Astrocyte (in vitro differentiated cells and primary cell): Measurements from ENCODE around the gene SSUH2. TPM values are rescaled to one million over a fixed set of nuclear protein-coding genes. Genes with fewer than 3 reads are reported as not detected.

Experiments used
- DNase-seq: peaks from one replicate; pipeline ENCODE4 v3.0.0-alpha.2; 2010; ENCODE audit warnings: low read depth
- FAIRE-seq: peaks from 2 replicates; lab custom pipeline; 2011; peaks lifted over from hg19 to GRCh38; lab: Jason Lieb, UNC
- H2AFZ ChIP-seq: 2 replicates; pipeline ENCODE4 v1.6.0; 2012; ENCODE audit warnings: low read depth, low read length, inconsistent platforms
- H3K27ac ChIP-seq: 2 replicates; pipeline ENCODE4 v1.5.1; 2011; ENCODE audit warnings: low read depth, low read length, inconsistent platforms
- H3K27me3 ChIP-seq: 2 replicates; pipeline ENCODE4 v1.6.0; 2011; ENCODE audit warnings: low read length, inconsistent platforms; ENCODE audit not compliant: insufficient read depth
- H3K36me3 ChIP-seq: 2 replicates; pipeline ENCODE4 v1.5.1; 2011; ENCODE audit warnings: low read length, inconsistent platforms; ENCODE audit not compliant: insufficient read depth
- H3K4me1 ChIP-seq: 2 replicates; pipeline ENCODE4 v1.5.1; 2011; ENCODE audit warnings: low read length, inconsistent platforms; ENCODE audit not compliant: insufficient read depth
- H3K4me2 ChIP-seq: 2 replicates; pipeline ENCODE4 v1.6.0; 2012; ENCODE audit warnings: low read length, inconsistent platforms
- H3K4me3 ChIP-seq: 2 replicates; pipeline ENCODE4 v1.5.1; 2011; ENCODE audit warnings: low read depth, mild to moderate bottlenecking, low read length, inconsistent platforms; ENCODE audit not compliant: insufficient read depth
- H3K79me2 ChIP-seq: 2 replicates; pipeline ENCODE4 v1.6.0; 2012; ENCODE audit warnings: mild to moderate bottlenecking, low read length, inconsistent platforms; ENCODE audit not compliant: insufficient read depth
- H3K9ac ChIP-seq: 2 replicates; pipeline ENCODE4 v1.6.0; 2012; ENCODE audit warnings: mild to moderate bottlenecking, low read length, inconsistent platforms
- H3K9me3 ChIP-seq: 2 replicates; pipeline ENCODE4 v1.5.1; 2012; ENCODE audit warnings: low read depth, mild to moderate bottlenecking, low read length, inconsistent platforms; ENCODE audit not compliant: insufficient read depth
- H4K20me1 ChIP-seq: 2 replicates; pipeline ENCODE4 v1.6.0; 2012; ENCODE audit warnings: low read length, inconsistent platforms; ENCODE audit not compliant: insufficient read depth
- H3K27ac Mint-ChIP-seq: one replicate; pipeline ENCODE4 v1.8.0; 2021; ENCODE audit warnings: mild to moderate bottlenecking, mixed read lengths; ENCODE audit not compliant: unreplicated experiment
- H3K27me3 Mint-ChIP-seq: one replicate; pipeline ENCODE4 v1.8.0; 2021; ENCODE audit warnings: low read depth, mixed read lengths; ENCODE audit not compliant: unreplicated experiment
- H3K36me3 Mint-ChIP-seq: one replicate; pipeline ENCODE4 v1.8.0; 2021; ENCODE audit warnings: low read depth, mixed read lengths; ENCODE audit not compliant: unreplicated experiment
- H3K4me1 Mint-ChIP-seq: one replicate; pipeline ENCODE4 v1.8.0; 2021; ENCODE audit warnings: low read depth, mixed read lengths; ENCODE audit not compliant: unreplicated experiment
- H3K4me3 Mint-ChIP-seq: one replicate; pipeline ENCODE4 v1.8.0; 2021; ENCODE audit warnings: mild to moderate bottlenecking, moderate library complexity, mixed read lengths; ENCODE audit not compliant: unreplicated experiment
- H3K9me3 Mint-ChIP-seq: one replicate; pipeline ENCODE4 v1.8.0; 2021; ENCODE audit warnings: mild to moderate bottlenecking, mixed read lengths; ENCODE audit not compliant: unreplicated experiment
- CTCF ChIP-seq: IDR thresholded peaks from 2 replicates; pipeline ENCODE4 v1.5.1; 2011; ENCODE audit warnings: low read depth, mild to moderate bottlenecking, inconsistent platforms, low read length, moderate library complexity; ENCODE audit not compliant: insufficient read depth
- EZH2 ChIP-seq: IDR thresholded peaks from 2 replicates; pipeline ENCODE4 v1.6.1; 2012; ENCODE audit warnings: mild to moderate bottlenecking, low read length, inconsistent platforms; ENCODE audit not compliant: insufficient read depth
- total RNA-seq: library from RNA; stranded (reverse); gene quantifications from 2 replicates; pipeline ENCODE4 v1.2.1, GENCODE V29; 2021

Gene SSUH2
- total RNA-seq, 1 donor from 2014 or later: not detected

GRCh38 chr3:8627201-8627940 lies 17.2 kb downstream of the SSUH2 start:
- Mint-ChIP-seq H3K27me3 (peaks cover 13% of the 10 kb centered on the region), H3K27ac (peak overlapping the region; percentile 64), H3K36me3 (no peaks in the 10 kb centered on the region), H3K4me3 (no peak overlapping the region), H3K4me1 (peaks cover 28% of the 10 kb centered on the region), H3K9me3 (no peaks in the 10 kb centered on the region)
- Histone ChIP-seq H3K9me3 (no peaks in the 10 kb centered on the region), H3K27ac (no peak overlapping the region), H3K36me3 (no peaks in the 10 kb centered on the region), H3K79me2 (no peaks in the 10 kb centered on the region), H3K9ac (no peak overlapping the region), H3K4me2 (no peak overlapping the region), H3K27me3 (no peaks in the 10 kb centered on the region), H3K4me1 (peaks cover 22% of the 10 kb centered on the region), H3K4me3 (no peak overlapping the region), H2AFZ (no peak overlapping the region), H4K20me1 (no peaks in the 10 kb centered on the region)
- FAIRE-seq (no peak), DNase-seq (no peak)
- no peak for TF ChIP-seq EZH2
- no peak for TF ChIP-seq CTCF

DNA sequence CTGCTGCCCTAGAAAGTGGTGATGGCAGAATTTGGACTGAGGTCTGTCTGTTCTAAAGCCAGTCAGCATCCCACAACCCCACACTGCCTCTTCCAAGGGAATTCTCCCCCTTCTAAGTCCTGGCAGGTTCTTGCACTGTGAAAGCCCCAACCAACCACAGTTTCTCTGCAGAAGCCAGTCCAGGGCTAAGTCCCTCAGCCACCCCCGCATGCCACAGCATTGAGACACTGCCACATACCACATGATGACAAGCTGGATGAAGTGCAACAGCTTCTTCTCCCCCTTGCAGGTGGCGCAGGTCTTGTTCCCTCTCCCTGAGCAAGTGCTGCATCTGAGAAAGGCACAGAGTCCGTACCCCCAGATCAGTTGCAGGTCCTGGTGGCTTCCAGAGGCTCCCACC lies 18.6 kb downstream of the SSUH2 start:
- Histone ChIP-seq H3K9ac (no peak overlapping the region), H3K4me1 (peaks cover 25% of the 10 kb centered on the region), H3K9me3 (no peaks in the 10 kb centered on the region), H3K4me2 (no peak overlapping the region), H3K27ac (no peak overlapping the region), H2AFZ (no peak overlapping the region), H3K36me3 (no peaks in the 10 kb centered on the region), H4K20me1 (no peaks in the 10 kb centered on the region), H3K27me3 (no peaks in the 10 kb centered on the region), H3K4me3 (no peak overlapping the region), H3K79me2 (no peaks in the 10 kb centered on the region)
- Mint-ChIP-seq H3K27me3 (peaks cover 5% of the 10 kb centered on the region), H3K4me3 (no peak overlapping the region), H3K36me3 (no peaks in the 10 kb centered on the region), H3K4me1 (peaks cover 37% of the 10 kb centered on the region), H3K9me3 (no peaks in the 10 kb centered on the region), H3K27ac (no peak overlapping the region)
- no peak for TF ChIP-seq EZH2
- TF ChIP-seq CTCF: no peak
- FAIRE-seq: no peak
- peak; percentile 60 for DNase-seq

GRCh38 chr3:8624612-8625011 lies 20.0 kb downstream of the SSUH2 start:
- Mint-ChIP-seq H3K27ac (no peak overlapping the region), H3K9me3 (no peaks in the 10 kb centered on the region), H3K27me3 (peaks cover 5% of the 10 kb centered on the region), H3K36me3 (no peaks in the 10 kb centered on the region), H3K4me1 (peaks cover 39% of the 10 kb centered on the region), H3K4me3 (no peak overlapping the region)
- Histone ChIP-seq H3K9me3 (no peaks in the 10 kb centered on the region), H2AFZ (no peak overlapping the region), H4K20me1 (no peaks in the 10 kb centered on the region), H3K9ac (no peak overlapping the region), H3K79me2 (no peaks in the 10 kb centered on the region), H3K36me3 (no peaks in the 10 kb centered on the region), H3K27ac (no peak overlapping the region), H3K4me2 (no peak overlapping the region), H3K4me1 (peaks cover 21% of the 10 kb centered on the region), H3K27me3 (no peaks in the 10 kb centered on the region), H3K4me3 (no peak overlapping the region)
- FAIRE-seq: no peak
- DNase-seq: no peak
- TF ChIP-seq CTCF (no peak), EZH2 (no peak)
